ENCODE measurements around the gene SNX7. TPM values are rescaled to one million over a fixed set of nuclear protein-coding genes. Genes with fewer than 3 reads are reported as not detected.

Gene SNX7
- total and polyA plus RNA-seq, 5 donors from 2014 or later, result not detected

GRCh38 chr1:98709906-98710305 lies 48.4 kb downstream of the SNX7 start:
- H3K36me3 Mint-ChIP-seq, result no peaks in the 10 kb centered on the region
- no peak overlapping the region for H3K4me3 ChIP-seq (ENCODE audit: low read depth, low read length)
- no peak for DNase-seq
- peaks cover 2% of the 10 kb centered on the region for H3K27me3 ChIP-seq (ENCODE audit: control insufficient read depth, insufficient read depth, low read length)
- H3K9me3 Mint-ChIP-seq, result peaks cover 0 to 1% (median 0%) of the 10 kb centered on the region in 7 donors
- no peaks in the 10 kb centered on the region for H3K9me3 ChIP-seq (ENCODE audit: control insufficient read depth in 2 of 2, low read length in 2 of 2)
- no peak overlapping the region for H3K4me3 Mint-ChIP-seq
- H3K4me1 ChIP-seq (ENCODE audit: control insufficient read depth, insufficient read depth, low read length, poor library complexity, severe bottlenecking), result no peaks in the 10 kb centered on the region
- H3K27ac Mint-ChIP-seq, result no peak overlapping the region
- H3K27me3 Mint-ChIP-seq, result no peaks in the 10 kb centered on the region
- no peaks in the 10 kb centered on the region for H3K36me3 ChIP-seq (ENCODE audit: control insufficient read depth, insufficient read depth, low read length)
- H3K27ac ChIP-seq (ENCODE audit: insufficient read depth, low read length, poor library complexity, severe bottlenecking), result no peak overlapping the region
- H3K4me1 Mint-ChIP-seq, result no peaks in the 10 kb centered on the region
- ATAC-seq (ENCODE audit: low read depth in 2 of 2), result no peak

DNA sequence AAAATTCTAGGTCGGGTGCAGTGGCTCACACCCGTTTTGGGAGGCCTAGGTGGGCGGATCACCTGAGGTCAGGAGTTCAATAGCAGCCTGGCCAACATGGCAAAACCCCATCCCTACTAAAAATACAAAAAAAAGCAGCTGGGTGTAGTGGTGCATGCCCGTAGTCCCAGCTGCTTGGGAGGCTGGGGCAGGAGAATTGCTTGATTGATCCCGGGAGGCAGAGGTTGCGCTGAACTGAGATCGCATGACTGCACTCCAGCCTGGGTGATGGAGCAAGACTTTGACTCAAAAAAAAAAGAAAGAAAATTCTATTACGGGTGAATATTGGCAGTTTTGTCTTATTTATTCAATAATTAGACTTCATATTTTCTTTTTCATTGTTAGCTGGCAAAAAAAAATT lies 62.1 kb downstream of the SNX7 start:
- no peaks in the 10 kb centered on the region for H3K4me1 ChIP-seq (ENCODE audit: control insufficient read depth, insufficient read depth, low read length, poor library complexity, severe bottlenecking)
- Mint-ChIP-seq H3K27me3 (no peaks in the 10 kb centered on the region), H3K4me1 (no peaks in the 10 kb centered on the region), H3K27ac (no peak overlapping the region), H3K4me3 (no peak overlapping the region), H3K9me3 (peaks cover 0 to 6% (median 2%) of the 10 kb centered on the region in 7 donors), H3K36me3 (no peaks in the 10 kb centered on the region)
- H3K27ac ChIP-seq (ENCODE audit: insufficient read depth, low read length, poor library complexity, severe bottlenecking), result no peak overlapping the region
- no peaks in the 10 kb centered on the region for H3K36me3 ChIP-seq (ENCODE audit: control insufficient read depth, insufficient read depth, low read length)
- DNase-seq (no peak), ATAC-seq (ENCODE audit: low read depth in 2 of 2) (no peak)
- H3K9me3 ChIP-seq (ENCODE audit: control insufficient read depth in 2 of 2, low read length in 2 of 2), result no peaks in the 10 kb centered on the region
- no peaks in the 10 kb centered on the region for H3K27me3 ChIP-seq (ENCODE audit: control insufficient read depth, insufficient read depth, low read length)
- no peak overlapping the region for H3K4me3 ChIP-seq (ENCODE audit: low read depth, low read length)

GRCh38 chr1:98732985-98733781 lies 71.7 kb downstream of the SNX7 start:
- peaks cover 0 to 3% (median 1%) of the 10 kb centered on the region in 7 donors for H3K9me3 Mint-ChIP-seq
- no peak overlapping the region for H3K4me3 Mint-ChIP-seq
- H3K27me3 Mint-ChIP-seq, result no peaks in the 10 kb centered on the region

GRCh38 chr1:98733782-98734112 lies 72.2 kb downstream of the SNX7 start:
- Mint-ChIP-seq H3K9me3 (peaks cover 0 to 2% (median 0%) of the 10 kb centered on the region in 7 donors), H3K27me3 (no peaks in the 10 kb centered on the region), H3K4me1 (no peaks in the 10 kb centered on the region), H3K27ac (no peak overlapping the region), H3K4me3 (no peak overlapping the region), H3K36me3 (no peaks in the 10 kb centered on the region)
- Histone ChIP-seq H3K4me1 (ENCODE audit: control insufficient read depth, insufficient read depth, low read length, poor library complexity, severe bottlenecking) (no peaks in the 10 kb centered on the region), H3K9me3 (ENCODE audit: control insufficient read depth in 2 of 2, low read length in 2 of 2) (no peaks in the 10 kb centered on the region), H3K27ac (ENCODE audit: insufficient read depth, low read length, poor library complexity, severe bottlenecking) (no peak overlapping the region), H3K4me3 (ENCODE audit: low read depth, low read length) (no peak overlapping the region), H3K27me3 (ENCODE audit: control insufficient read depth, insufficient read depth, low read length) (no peaks in the 10 kb centered on the region), H3K36me3 (ENCODE audit: control insufficient read depth, insufficient read depth, low read length) (no peaks in the 10 kb centered on the region)
- ATAC-seq (ENCODE audit: low read depth in 2 of 2), result no peak
- no peak for DNase-seq

More at GRCh38 chr1:98732985-98733781, 71.7 kb downstream of the SNX7 start:
- Mint-ChIP-seq H3K36me3 (no peaks in the 10 kb centered on the region), H3K4me1 (no peaks in the 10 kb centered on the region), H3K27ac (no peak overlapping the region)
- Histone ChIP-seq H3K4me1 (ENCODE audit: control insufficient read depth, insufficient read depth, low read length, poor library complexity, severe bottlenecking) (no peaks in the 10 kb centered on the region), H3K27ac (ENCODE audit: insufficient read depth, low read length, poor library complexity, severe bottlenecking) (no peak overlapping the region), H3K4me3 (ENCODE audit: low read depth, low read length) (no peak overlapping the region), H3K9me3 (ENCODE audit: control insufficient read depth in 2 of 2, low read length in 2 of 2) (no peaks in the 10 kb centered on the region), H3K36me3 (ENCODE audit: control insufficient read depth, insufficient read depth, low read length) (no peaks in the 10 kb centered on the region), H3K27me3 (ENCODE audit: control insufficient read depth, insufficient read depth, low read length) (no peaks in the 10 kb centered on the region)
- no peak for DNase-seq
- no peak for ATAC-seq (ENCODE audit: low read depth in 2 of 2)

DNA sequence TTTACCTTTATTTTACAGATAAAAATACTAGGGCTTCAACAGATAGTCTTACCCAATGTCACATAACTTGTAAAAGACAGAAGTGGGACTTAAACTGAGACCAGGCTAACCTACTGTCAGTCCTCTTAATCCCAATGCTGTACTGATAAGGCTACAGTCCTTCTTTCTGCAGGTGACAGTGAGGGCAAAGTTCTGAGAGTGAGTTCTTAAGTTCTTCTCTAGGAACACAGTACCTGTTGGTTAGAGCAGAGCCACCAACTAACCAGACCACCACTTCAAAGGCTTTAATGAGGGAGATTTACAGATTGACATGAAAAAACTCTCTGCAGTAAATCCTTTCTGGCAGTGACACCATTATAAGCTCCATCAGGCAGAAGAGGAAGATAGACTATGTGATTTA lies 74.2 kb downstream of the SNX7 start:
- no peaks in the 10 kb centered on the region for H3K36me3 Mint-ChIP-seq
- no peak for DNase-seq
- no peaks in the 10 kb centered on the region for H3K4me1 Mint-ChIP-seq
- peaks cover 0 to 1% (median 0%) of the 10 kb centered on the region in 7 donors for H3K9me3 Mint-ChIP-seq
- Histone ChIP-seq H3K4me1 (ENCODE audit: control insufficient read depth, insufficient read depth, low read length, poor library complexity, severe bottlenecking) (no peaks in the 10 kb centered on the region), H3K36me3 (ENCODE audit: control insufficient read depth, insufficient read depth, low read length) (no peaks in the 10 kb centered on the region), H3K9me3 (ENCODE audit: control insufficient read depth in 2 of 2, low read length in 2 of 2) (no peaks in the 10 kb centered on the region), H3K27ac (ENCODE audit: insufficient read depth, low read length, poor library complexity, severe bottlenecking) (no peak overlapping the region), H3K4me3 (ENCODE audit: low read depth, low read length) (no peak overlapping the region), H3K27me3 (ENCODE audit: control insufficient read depth, insufficient read depth, low read length) (no peaks in the 10 kb centered on the region)
- H3K27me3 Mint-ChIP-seq, result no peaks in the 10 kb centered on the region
- no peak overlapping the region for H3K4me3 Mint-ChIP-seq
- H3K27ac Mint-ChIP-seq, result no peak overlapping the region
- ATAC-seq (ENCODE audit: low read depth in 2 of 2), result no peak

- Mint-ChIP-seq H3K27me3 (peaks cover 6% of the 10 kb centered on the region), H3K36me3 (no peaks in the 10 kb centered on the region), H3K27ac (no peak overlapping the region), H3K4me3 (no peak overlapping the region), H3K9me3 (peaks cover 0 to 1% (median 0%) of the 10 kb centered on the region in 7 donors), H3K4me1 (no peaks in the 10 kb centered on the region)
- Histone ChIP-seq H3K27me3 (ENCODE audit: control insufficient read depth, insufficient read depth, low read length) (peaks cover 2% of the 10 kb centered on the region), H3K4me1 (ENCODE audit: control insufficient read depth, insufficient read depth, low read length, poor library complexity, severe bottlenecking) (no peaks in the 10 kb centered on the region), H3K4me3 (ENCODE audit: low read depth, low read length) (no peak overlapping the region), H3K36me3 (ENCODE audit: control insufficient read depth, insufficient read depth, low read length) (no peaks in the 10 kb centered on the region), H3K9me3 (ENCODE audit: control insufficient read depth in 2 of 2, low read length in 2 of 2) (no peaks in the 10 kb centered on the region), H3K27ac (ENCODE audit: insufficient read depth, low read length, poor library complexity, severe bottlenecking) (no peak overlapping the region)
- DNase-seq (no peak), ATAC-seq (ENCODE audit: low read depth in 2 of 2) (no peak)
These were observed 76.3 kb downstream of the SNX7 start for GRCh38 chr1:98737835-98738234.

GRCh38 chr1:98739762-98740161 lies 78.2 kb downstream of the SNX7 start:
- DNase-seq, result no peak
- Histone ChIP-seq H3K4me1 (ENCODE audit: control insufficient read depth, insufficient read depth, low read length, poor library complexity, severe bottlenecking) (no peaks in the 10 kb centered on the region), H3K27me3 (ENCODE audit: control insufficient read depth, insufficient read depth, low read length) (peaks cover 2% of the 10 kb centered on the region), H3K9me3 (ENCODE audit: control insufficient read depth in 2 of 2, low read length in 2 of 2) (no peaks in the 10 kb centered on the region), H3K4me3 (ENCODE audit: low read depth, low read length) (no peak overlapping the region), H3K27ac (ENCODE audit: insufficient read depth, low read length, poor library complexity, severe bottlenecking) (no peak overlapping the region), H3K36me3 (ENCODE audit: control insufficient read depth, insufficient read depth, low read length) (no peaks in the 10 kb centered on the region)
- Mint-ChIP-seq H3K4me1 (no peaks in the 10 kb centered on the region), H3K27me3 (peaks cover 10% of the 10 kb centered on the region), H3K36me3 (no peaks in the 10 kb centered on the region), H3K9me3 (peaks cover 0 to 2% (median 0%) of the 10 kb centered on the region in 7 donors), H3K27ac (no peak overlapping the region), H3K4me3 (no peak overlapping the region)
- no peak for ATAC-seq (ENCODE audit: low read depth in 2 of 2)

DNA sequence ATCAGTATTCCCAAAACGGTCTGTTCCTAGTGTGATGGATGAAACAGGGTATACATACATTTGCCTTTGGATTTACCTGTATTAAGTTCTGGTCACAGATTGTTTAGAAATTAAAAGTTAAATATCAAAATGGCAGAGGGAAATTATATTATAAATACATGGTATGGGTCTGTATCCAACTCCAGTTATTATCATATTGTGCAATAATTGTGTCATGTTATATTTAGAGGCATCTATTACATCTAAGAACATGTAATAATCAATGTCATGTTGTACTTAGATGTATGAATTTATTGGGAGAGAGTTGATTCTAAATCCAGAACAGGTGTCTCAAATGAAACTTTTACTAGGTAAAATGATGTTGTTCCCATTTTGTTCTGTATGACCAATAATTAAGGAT lies 79.6 kb downstream of the SNX7 start:
- H3K4me1 ChIP-seq (ENCODE audit: control insufficient read depth, insufficient read depth, low read length, poor library complexity, severe bottlenecking), result no peaks in the 10 kb centered on the region
- Mint-ChIP-seq H3K27me3 (peaks cover 11% of the 10 kb centered on the region), H3K4me1 (no peaks in the 10 kb centered on the region), H3K36me3 (no peaks in the 10 kb centered on the region), H3K9me3 (peaks cover 0 to 2% (median 0%) of the 10 kb centered on the region in 7 donors), H3K27ac (no peak overlapping the region), H3K4me3 (no peak overlapping the region)
- ATAC-seq (ENCODE audit: low read depth in 2 of 2) (no peak), DNase-seq (no peak)
- peaks cover 2% of the 10 kb centered on the region for H3K27me3 ChIP-seq (ENCODE audit: control insufficient read depth, insufficient read depth, low read length)
- no peak overlapping the region for H3K4me3 ChIP-seq (ENCODE audit: low read depth, low read length)
- no peaks in the 10 kb centered on the region for H3K36me3 ChIP-seq (ENCODE audit: control insufficient read depth, insufficient read depth, low read length)
- no peaks in the 10 kb centered on the region for H3K9me3 ChIP-seq (ENCODE audit: control insufficient read depth in 2 of 2, low read length in 2 of 2)
- no peak overlapping the region for H3K27ac ChIP-seq (ENCODE audit: insufficient read depth, low read length, poor library complexity, severe bottlenecking)

Data from CD4-positive, CD25-positive, alpha-beta regulatory T cell (primary cell).